ENCODE results near the gene PAGE2B. TPM values are rescaled to one million over a fixed set of nuclear protein-coding genes. Genes with fewer than 3 reads are reported as not detected.
"Not testable (repeated sequence)": the region's sequence is repeated elsewhere in the genome, so short reads cannot be mapped to it uniquely, and the experiment has no call there.

Gene PAGE2B
- total RNA-seq, 4 donors from 2014 or later = not detected

DNA sequence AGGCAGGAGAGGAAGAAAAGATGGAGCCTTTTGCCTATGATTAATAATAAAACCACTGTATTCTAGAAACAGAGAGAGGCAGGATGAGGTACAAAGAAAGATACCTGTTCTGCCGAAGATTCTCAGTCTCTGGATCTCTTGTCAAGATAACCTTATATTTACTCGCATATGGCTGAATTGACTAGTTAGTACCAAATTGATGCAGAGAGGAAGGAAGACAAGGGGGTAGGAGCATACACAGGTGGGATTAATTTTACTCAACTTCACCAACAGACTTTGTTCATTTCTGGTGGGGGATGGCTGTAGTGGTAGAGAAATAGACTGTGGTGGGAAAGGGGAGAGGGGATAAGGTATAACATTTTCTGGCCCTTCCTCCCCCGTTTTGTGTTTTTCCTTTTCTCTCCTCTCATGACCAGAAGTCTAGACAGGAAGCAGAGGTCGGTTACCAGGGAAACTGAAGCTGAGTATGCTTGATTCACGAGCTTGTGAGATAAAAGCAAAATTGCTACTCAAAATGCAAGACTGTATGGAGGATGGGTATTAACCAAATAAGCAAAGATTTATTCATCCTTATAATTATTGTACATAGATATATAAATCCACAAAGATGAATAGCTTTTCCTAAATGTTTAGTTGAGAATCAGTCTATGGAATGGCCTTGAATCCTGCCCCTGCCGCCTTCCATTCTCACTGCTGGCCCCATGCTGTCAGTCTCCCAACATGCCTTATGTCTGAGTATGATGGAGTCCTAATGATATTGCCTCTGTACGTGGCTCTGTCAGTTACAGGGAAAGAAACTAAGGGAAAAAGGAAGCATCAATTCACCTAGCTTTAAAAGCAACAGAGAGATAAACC lies 17.8 kb upstream of the PAGE2B start:
- ATAC-seq = no peak

GRCh38 chrX:55057675-55058249 lies 17.1 kb upstream of the PAGE2B start:
- H3K4me1 ChIP-seq = no peaks in the 10 kb centered on the region
- WGBS, 2 donors (ENCODE audit: low coverage in 1 of 2) = 0 to 24% methylated on average over 3 to 5 of the region's 5 CpGs
- H3K27ac ChIP-seq = no peak overlapping the region
- H3K4me3 ChIP-seq = peak overlapping the region in 1 of 2 donors; percentile 6
- H3K27me3 ChIP-seq = no peaks in the 10 kb centered on the region
- H3K9me3 ChIP-seq = no peaks in the 10 kb centered on the region
- TF ChIP-seq POLR2AphosphoS5 (IDR thresholded peaks at IDR 0.05) (no peak), EP300 (IDR thresholded peaks at IDR 0.05) (no peak)
- TF ChIP-seq, protein P1, sequence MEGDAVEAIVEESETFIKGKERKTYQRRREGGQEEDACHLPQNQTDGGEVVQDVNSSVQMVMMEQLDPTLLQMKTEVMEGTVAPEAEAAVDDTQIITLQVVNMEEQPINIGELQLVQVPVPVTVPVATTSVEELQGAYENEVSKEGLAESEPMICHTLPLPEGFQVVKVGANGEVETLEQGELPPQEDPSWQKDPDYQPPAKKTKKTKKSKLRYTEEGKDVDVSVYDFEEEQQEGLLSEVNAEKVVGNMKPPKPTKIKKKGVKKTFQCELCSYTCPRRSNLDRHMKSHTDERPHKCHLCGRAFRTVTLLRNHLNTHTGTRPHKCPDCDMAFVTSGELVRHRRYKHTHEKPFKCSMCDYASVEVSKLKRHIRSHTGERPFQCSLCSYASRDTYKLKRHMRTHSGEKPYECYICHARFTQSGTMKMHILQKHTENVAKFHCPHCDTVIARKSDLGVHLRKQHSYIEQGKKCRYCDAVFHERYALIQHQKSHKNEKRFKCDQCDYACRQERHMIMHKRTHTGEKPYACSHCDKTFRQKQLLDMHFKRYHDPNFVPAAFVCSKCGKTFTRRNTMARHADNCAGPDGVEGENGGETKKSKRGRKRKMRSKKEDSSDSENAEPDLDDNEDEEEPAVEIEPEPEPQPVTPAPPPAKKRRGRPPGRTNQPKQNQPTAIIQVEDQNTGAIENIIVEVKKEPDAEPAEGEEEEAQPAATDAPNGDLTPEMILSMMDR (IDR thresholded peaks at IDR 0.05) = peak; percentile 38 to 77 (median 62)
- H3K36me3 ChIP-seq = no peaks in the 10 kb centered on the region
- peak; percentile 61 for ATAC-seq

More for the DNA sequence above, 17.8 kb upstream of the PAGE2B start:
- Histone ChIP-seq H3K36me3 (no peaks in the 10 kb centered on the region), H3K9me3 (no peaks in the 10 kb centered on the region), H3K4me1 (no peaks in the 10 kb centered on the region), H3K27ac (no peak overlapping the region), H3K4me3 (peak overlapping the region in 1 of 2 donors; percentile 6), H3K27me3 (no peaks in the 10 kb centered on the region)
- WGBS, 2 donors (ENCODE audit: low coverage in 1 of 2) = 24 to 33% methylated on average over 5 to 7 of the region's 7 CpGs
- TF ChIP-seq POLR2A (IDR thresholded peaks at IDR 0.05) = no peak
- TF ChIP-seq POLR2AphosphoS5 (IDR thresholded peaks at IDR 0.05) = no peak

DNA sequence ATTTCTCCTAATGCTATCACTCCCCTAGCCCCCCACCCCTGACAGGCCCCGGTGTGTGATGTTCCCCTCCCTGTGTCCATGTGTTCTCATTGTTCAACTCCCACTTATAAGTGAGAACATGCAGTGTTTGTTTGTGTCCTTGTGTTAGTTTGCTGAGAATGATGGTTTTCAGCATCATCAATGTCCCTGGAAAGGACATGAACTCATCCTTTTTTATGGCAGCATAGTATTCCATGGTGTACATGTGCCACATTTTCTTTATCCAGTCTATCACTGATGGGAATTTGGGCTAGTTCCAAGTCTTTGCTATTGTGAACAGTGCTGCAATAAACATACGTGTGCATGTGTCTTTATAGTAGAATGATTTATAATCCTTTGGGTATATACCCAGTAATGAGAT lies 7.7 kb upstream of the PAGE2B start:
- 82 to 83% methylated on average over 1 to 2 of the region's 2 CpGs for WGBS, 2 donors (ENCODE audit: low coverage in 1 of 2)

GRCh38 chrX:55072286-55072685 lies 2.5 kb upstream of the PAGE2B start:
- ATAC-seq = no peak
- Histone ChIP-seq H3K27ac (no peak overlapping the region), H3K9me3 (no peaks in the 10 kb centered on the region), H3K4me1 (no peaks in the 10 kb centered on the region), H3K36me3 (no peaks in the 10 kb centered on the region), H3K27me3 (no peaks in the 10 kb centered on the region), H3K4me3 (no peak overlapping the region)
- TF ChIP-seq POLR2AphosphoS5 (IDR thresholded peaks at IDR 0.05) (no peak), EP300 (IDR thresholded peaks at IDR 0.05) (no peak), POLR2A (IDR thresholded peaks at IDR 0.05) (no peak)
- TF ChIP-seq, protein P1 (IDR thresholded peaks at IDR 0.05) = no peak
- WGBS, 2 donors (ENCODE audit: low coverage in 1 of 2) = 29% methylated on average over 1 of the region's 3 CpGs; no CpG with 5 or more reads in 1 of the 2 donors

More for the DNA sequence above, 7.7 kb upstream of the PAGE2B start:
- H3K27me3 ChIP-seq, ATAC-seq, H3K4me3 ChIP-seq, H3K4me1 ChIP-seq, H3K36me3 ChIP-seq, H3K27ac ChIP-seq, H3K9me3 ChIP-seq: not testable (repeated sequence)

GRCh38 chrX:55088795-55089489 lies 14.1 kb downstream of the PAGE2B start, which contains the start of gene PAGE2:
Gene PAGE2, plus strand, starts transcription at chrX:55089018. Its CDS starts 1,003 bp downstream, at chrX:55090021.
- no peak for ATAC-seq
- Histone ChIP-seq H3K36me3 (no peaks in the 10 kb centered on the region), H3K4me3 (no peak within 1 kb of the TSS), H3K27me3 (no peaks in the 10 kb centered on the region), H3K9me3 (no peaks in the 10 kb centered on the region), H3K27ac (no peak within 1 kb of the TSS), H3K4me1 (no peaks in the 10 kb centered on the region)
- 88 to 89% methylated on average over 14 to 16 of the region's 30 CpGs for WGBS, 2 donors (ENCODE audit: low coverage in 1 of 2)
- TF ChIP-seq POLR2AphosphoS5 (IDR thresholded peaks at IDR 0.05) (no peak), EP300 (IDR thresholded peaks at IDR 0.05) (no peak), POLR2A (IDR thresholded peaks at IDR 0.05) (no peak)
- TF ChIP-seq, protein P1 (IDR thresholded peaks at IDR 0.05) = no peak
